Fibroblast of lung (primary cell): ENCODE data around the gene FREM2. TPM values are rescaled to one million over a fixed set of nuclear protein-coding genes. Genes with fewer than 3 reads are reported as not detected.

Source experiments
- DNase-seq, 2 donors: peaks; one replicate each; pipeline versions ENCODE4 v3.0.0 to v3.0.0-alpha.2; 2010; ENCODE audit warnings: low read depth in 2 of 2
- H2AFZ ChIP-seq: 2 replicates; pipeline ENCODE4 v1.5.1; 2012; ENCODE audit warnings: low read length, control low read depth, inconsistent platforms
- H3K27ac ChIP-seq: 2 replicates; pipeline ENCODE4 v1.5.1; 2011; ENCODE audit warnings: low read length, control low read depth; ENCODE audit not compliant: insufficient read depth
- H3K27me3 ChIP-seq: 2 replicates; pipeline ENCODE4 v1.5.1; 2011; ENCODE audit warnings: mild to moderate bottlenecking, low read length; ENCODE audit not compliant: control insufficient read depth, insufficient read depth
- H3K36me3 ChIP-seq: 2 replicates; pipeline ENCODE4 v1.5.1; 2011; ENCODE audit warnings: low read length; ENCODE audit not compliant: control insufficient read depth, insufficient read depth
- H3K4me1 ChIP-seq: 2 replicates; pipeline ENCODE4 v1.5.1; 2011; ENCODE audit warnings: low read length; ENCODE audit not compliant: control insufficient read depth, insufficient read depth; ENCODE audit errors: extremely low read depth
- H3K4me2 ChIP-seq: 2 replicates; pipeline ENCODE4 v1.5.1; 2011; ENCODE audit warnings: low read length, control low read depth; ENCODE audit not compliant: insufficient read depth; ENCODE audit errors: extremely low read depth
- H3K4me3 ChIP-seq, 4 experiments: fragments of 200-600 bp in 1 of 4; sonication (generic) in 1 of 4; replicated peaks in 1 of 4; 2 replicates each; pipeline ENCODE4 v1.5.1; 2011 to 2016; ENCODE audit warnings: low read length in 4 of 4, low read depth in 3 of 4, mild to moderate bottlenecking in 3 of 4, control low read depth in 2 of 4, inconsistent platforms in 1 of 4, mixed read lengths in 1 of 4; ENCODE audit not compliant: insufficient read depth in 1 of 4; ENCODE audit errors: control extremely low read depth in 1 of 4
- H3K79me2 ChIP-seq: 2 replicates; pipeline ENCODE4 v1.5.1; 2012; ENCODE audit warnings: mild to moderate bottlenecking, low read length, inconsistent platforms; ENCODE audit not compliant: control insufficient read depth, insufficient read depth
- H3K9ac ChIP-seq: 2 replicates; pipeline ENCODE4 v1.5.1; 2011; ENCODE audit warnings: mild to moderate bottlenecking, low read length, control low read depth; ENCODE audit not compliant: insufficient read depth
- H3K9me3 ChIP-seq: 2 replicates; pipeline ENCODE4 v1.5.1; 2012; ENCODE audit warnings: low read depth, low read length; ENCODE audit not compliant: control insufficient read depth, insufficient read depth
- H4K20me1 ChIP-seq: 2 replicates; pipeline ENCODE4 v1.5.1; 2011; ENCODE audit warnings: low read length; ENCODE audit not compliant: control insufficient read depth, insufficient read depth; ENCODE audit errors: extremely low read depth
- CTCF ChIP-seq, 2 donors: IDR thresholded peaks in 1 of 2; conservative IDR thresholded peaks in 1 of 2; 1 replicate in 1 of 2; 2 replicates in 1 of 2; pipeline ENCODE4 v1.5.1; 2011 to 2012; ENCODE audit warnings: low read length in 2 of 2, control low read depth in 1 of 2, inconsistent platforms in 1 of 2, low read depth in 1 of 2, mild to moderate bottlenecking in 1 of 2
- EZH2 ChIP-seq: IDR thresholded peaks from 2 replicates; pipeline ENCODE4 v1.5.1; 2012; ENCODE audit warnings: low read length, control low read depth, mild to moderate bottlenecking; ENCODE audit errors: missing control alignments
- polyA plus RNA-seq, 2 donors: library from polyadenylated mRNA; depleted of rRNA in 1 of 2; stranded (reverse) in 1 of 2; unstranded in 1 of 2; fragments of >200 nt; gene quantifications; 2 replicates each; pipeline ENCODE4 v1.2.1, GENCODE V29; 2011 to 2012; ENCODE audit warnings: missing spikeins in 1 of 2
- total RNA-seq: library from RNA; depleted of rRNA; stranded (reverse); fragments of >200 nt; gene quantifications from 2 replicates; pipeline ENCODE4 v1.2.1, GENCODE V29; 2014

FREM2 gene
- total and polyA plus RNA-seq, 2 donors (not counting 1 experiment from before 2014, with no cell fraction given), result under 0.01 TPM

- H3K4me3 ChIP-seq, result no peak overlapping the region
- no peak overlapping the region for H3K9ac ChIP-seq
- no peaks in the 10 kb centered on the region for H3K9me3 ChIP-seq
- no peaks in the 10 kb centered on the region for H3K27me3 ChIP-seq
- no peaks in the 10 kb centered on the region for H3K36me3 ChIP-seq
- DNase-seq, result no peak
- no peak overlapping the region for H3K4me2 ChIP-seq
- TF ChIP-seq EZH2, result no peak
- TF ChIP-seq CTCF (conservative IDR thresholded peaks at IDR 0.05 in 1 of 2, IDR thresholded peaks at IDR 0.05 in 1 of 2; ENCODE audit: low read depth in 1 of 2, low read length in 2 of 2), result no peak
- H3K27ac ChIP-seq, result no peak overlapping the region
- no peaks in the 10 kb centered on the region for H4K20me1 ChIP-seq
- H2AFZ ChIP-seq, result no peak overlapping the region
- H3K4me1 ChIP-seq, result no peaks in the 10 kb centered on the region
- no peaks in the 10 kb centered on the region for H3K79me2 ChIP-seq
These were observed 164.2 kb downstream of the FREM2 start for GRCh38 chr13:38850868-38851626.

DNA sequence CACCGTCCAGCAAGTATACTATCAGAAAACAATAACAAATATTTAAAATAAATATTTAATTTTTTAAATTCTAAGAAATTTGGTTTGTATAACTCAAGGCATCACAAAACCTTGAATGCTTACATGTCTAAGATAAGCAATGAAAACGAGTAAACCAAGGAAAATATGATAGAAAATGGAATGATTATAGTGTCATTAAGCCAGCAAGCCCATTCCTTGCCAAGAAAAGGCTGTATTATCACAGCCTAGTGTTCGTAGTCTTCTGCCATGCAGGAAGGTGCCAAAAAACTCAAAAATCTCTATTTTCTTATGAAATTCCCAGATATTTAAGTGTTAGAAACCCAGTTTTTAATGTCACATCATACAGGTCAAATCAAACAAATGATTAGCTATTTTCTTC is 167.3 kb downstream of the FREM2 start:
- Histone ChIP-seq H3K4me3 (no peak overlapping the region), H3K27ac (no peak overlapping the region), H2AFZ (no peak overlapping the region), H3K36me3 (no peaks in the 10 kb centered on the region), H3K27me3 (no peaks in the 10 kb centered on the region), H4K20me1 (no peaks in the 10 kb centered on the region), H3K4me1 (no peaks in the 10 kb centered on the region), H3K9ac (no peak overlapping the region), H3K9me3 (no peaks in the 10 kb centered on the region), H3K4me2 (no peak overlapping the region), H3K79me2 (no peaks in the 10 kb centered on the region)
- no peak for TF ChIP-seq CTCF (conservative IDR thresholded peaks at IDR 0.05 in 1 of 2, IDR thresholded peaks at IDR 0.05 in 1 of 2; ENCODE audit: low read depth in 1 of 2, low read length in 2 of 2)
- no peak for TF ChIP-seq EZH2
- no peak for DNase-seq

- no peak overlapping the region for H3K4me3 ChIP-seq
- no peaks in the 10 kb centered on the region for H3K27me3 ChIP-seq
- H3K79me2 ChIP-seq, result no peaks in the 10 kb centered on the region
- no peak overlapping the region for H2AFZ ChIP-seq
- TF ChIP-seq CTCF (conservative IDR thresholded peaks at IDR 0.05 in 1 of 2, IDR thresholded peaks at IDR 0.05 in 1 of 2; ENCODE audit: low read depth in 1 of 2, low read length in 2 of 2) (no peak), EZH2 (no peak)
- H3K9ac ChIP-seq, result no peak overlapping the region
- H3K4me1 ChIP-seq, result no peaks in the 10 kb centered on the region
- H4K20me1 ChIP-seq, result no peaks in the 10 kb centered on the region
- no peaks in the 10 kb centered on the region for H3K9me3 ChIP-seq
- DNase-seq, result no peak
- no peaks in the 10 kb centered on the region for H3K36me3 ChIP-seq
- no peak overlapping the region for H3K27ac ChIP-seq
- no peak overlapping the region for H3K4me2 ChIP-seq
These were observed 169.2 kb downstream of the FREM2 start for GRCh38 chr13:38856065-38856464.
